HepG2 (cell line): Measurements from ENCODE around the gene KIF3C. TPM values are rescaled to one million over a fixed set of nuclear protein-coding genes. Genes with fewer than 3 reads are reported as not detected.
A peak's percentile ranks its signal among the peaks of the same experiment; 100 is the strongest.

ENCODE experiments used
- CCDC6 ChIP-seq: sonication (generic); formaldehyde crosslinking; IDR thresholded peaks from 2 replicates; pipeline ENCODE4 v1.8.1; 2022; ENCODE audit warnings: mild to moderate bottlenecking, missing genetic modification reagents, moderate library complexity
- CEBPB ChIP-seq: IDR thresholded peaks from 2 replicates; pipeline ENCODE4 v1.6.1; 2011; ENCODE audit warnings: low read depth, low read length, improper control_type of control experiment, borderline replicate concordance
- CENPX ChIP-seq: sonication (generic); formaldehyde crosslinking; IDR thresholded peaks from 2 replicates; pipeline ENCODE4 v1.9.0; 2021; ENCODE audit warnings: mild to moderate bottlenecking, missing genetic modification reagents, moderate library complexity
- CREB3 ChIP-seq: sonication (generic); formaldehyde crosslinking; IDR thresholded peaks from 2 replicates; pipeline ENCODE4 v1.5.0; 2020; ENCODE audit warnings: missing genetic modification reagents
- ETV6 ChIP-seq: sonication (generic); formaldehyde crosslinking; conservative IDR thresholded peaks from 2 replicates; pipeline ENCODE4 v1.4.0; 2020; ENCODE audit warnings: missing genetic modification reagents
- HOXA3 ChIP-seq: sonication (generic); formaldehyde crosslinking; IDR thresholded peaks from 2 replicates; pipeline ENCODE4 v1.5.0; 2020; ENCODE audit warnings: missing genetic modification reagents
- HOXA7 ChIP-seq: sonication (generic); formaldehyde crosslinking; IDR thresholded peaks from 2 replicates; pipeline ENCODE4 v1.8.1; 2022; ENCODE audit warnings: mild to moderate bottlenecking, missing genetic modification reagents, moderate library complexity
- JARID2 ChIP-seq: sonication (generic); formaldehyde crosslinking; IDR thresholded peaks from 2 replicates; pipeline ENCODE4 v1.8.1; 2023; ENCODE audit warnings: missing genetic modification reagents, inconsistent platforms; ENCODE audit not compliant: insufficient replicate concordance
- KDM4B ChIP-seq: sonication (generic); formaldehyde crosslinking; IDR thresholded peaks from 2 replicates; pipeline ENCODE4 v1.4.0; 2020; ENCODE audit warnings: missing genetic modification reagents
- MAFK ChIP-seq, 2 experiments: IDR thresholded peaks in 1 of 2; conservative IDR thresholded peaks in 1 of 2; 2 replicates each; pipeline ENCODE4 v1.6.1; 2011; ENCODE audit warnings: improper control_type of control experiment in 2 of 2, low read length in 2 of 2
- NFE2L1 ChIP-seq: sonication (generic); formaldehyde crosslinking; IDR thresholded peaks from 2 replicates; pipeline ENCODE4 v1.4.0; 2020; ENCODE audit warnings: missing genetic modification reagents, mild to moderate bottlenecking, borderline replicate concordance
- NR2F6 ChIP-seq, 2 experiments: IDR thresholded peaks; 2 replicates each; pipeline ENCODE4 v1.6.1; 2016; ENCODE audit warnings: antibody characterized with exemption in 1 of 2, mild to moderate bottlenecking in 1 of 2
- PAX8 ChIP-seq: sonication (generic); formaldehyde crosslinking; IDR thresholded peaks from 2 replicates; pipeline ENCODE4 v1.8.0; 2022; ENCODE audit warnings: mild to moderate bottlenecking, missing genetic modification reagents, borderline replicate concordance
- PHF8 ChIP-seq: sonication (generic); formaldehyde crosslinking; IDR thresholded peaks from 2 replicates; pipeline ENCODE4 v1.5.0; 2020; ENCODE audit warnings: missing genetic modification reagents
- TEAD2 ChIP-seq: sonication (generic); formaldehyde crosslinking; IDR thresholded peaks from 2 replicates; pipeline ENCODE4 v1.9.0; 2021; ENCODE audit warnings: missing genetic modification reagents
- ZFP36L2 ChIP-seq: sonication (generic); formaldehyde crosslinking; IDR thresholded peaks from 2 replicates; pipeline ENCODE4 v1.4.0; 2020; ENCODE audit warnings: missing genetic modification reagents
- ZFP90 ChIP-seq: sonication (generic); formaldehyde crosslinking; IDR thresholded peaks from 2 replicates; pipeline ENCODE4 v1.8.0; 2022; ENCODE audit warnings: missing genetic modification reagents, mild to moderate bottlenecking, inconsistent platforms, borderline replicate concordance
- ZNF138 ChIP-seq: sonication (generic); formaldehyde crosslinking; IDR thresholded peaks from 2 replicates; pipeline ENCODE4 v1.5.0; 2020; ENCODE audit warnings: mild to moderate bottlenecking, low read depth, missing genetic modification reagents
- ZNF280D ChIP-seq: sonication (generic); formaldehyde crosslinking; IDR thresholded peaks from 2 replicates; pipeline ENCODE4 v1.5.1; 2020; ENCODE audit warnings: mild to moderate bottlenecking, missing genetic modification reagents
- ZNF3 ChIP-seq: IDR thresholded peaks from 2 replicates; pipeline ENCODE4 v1.7.0; 2017; ENCODE audit warnings: inconsistent platforms
- ZNF552 ChIP-seq: sonication (generic); formaldehyde crosslinking; IDR thresholded peaks from 2 replicates; pipeline ENCODE4 v1.9.0; 2022; ENCODE audit warnings: missing genetic modification reagents, mild to moderate bottlenecking, borderline replicate concordance
- ZNF709 ChIP-seq: sonication (generic); formaldehyde crosslinking; IDR thresholded peaks from 2 replicates; pipeline ENCODE4 v1.5.0; 2020; ENCODE audit warnings: mild to moderate bottlenecking, missing genetic modification reagents
- ZNF768 ChIP-seq: sonication (generic); formaldehyde crosslinking; IDR thresholded peaks from 2 replicates; pipeline ENCODE4 v1.4.0; 2020; ENCODE audit warnings: missing genetic modification reagents
- ZNF773 ChIP-seq: sonication (generic); formaldehyde crosslinking; IDR thresholded peaks from 2 replicates; pipeline ENCODE4 v1.4.0; 2020; ENCODE audit warnings: missing genetic modification reagents, borderline replicate concordance
- ZNF83 ChIP-seq: sonication (generic); formaldehyde crosslinking; IDR thresholded peaks from 2 replicates; pipeline ENCODE4 v1.4.0; 2020; ENCODE audit warnings: missing genetic modification reagents, mild to moderate bottlenecking, borderline replicate concordance
- polyA plus RNA-seq, 8 experiments: library from polyadenylated mRNA; depleted of rRNA in 3 of 8; stranded (reverse) in 7 of 8; unstranded in 1 of 8; fragments of >200 nt; fragmentation: Illumina TruSeq in 4 of 8; extraction: Trizol in 4 of 8; gene quantifications; 2 replicates each; pipeline versions ENCODE4 v1.2.1 to v1.2.3, GENCODE V29; 2011 to 2016; ENCODE audit warnings: low read depth in 4 of 8, missing spikeins in 1 of 8, mixed read lengths in 1 of 8; ENCODE audit not compliant: insufficient read depth in 1 of 8
- total RNA-seq, 5 experiments: library from RNA; depleted of rRNA; stranded (reverse); fragments of >200 nt; fragmentation: Illumina TruSeq; extraction: Trizol; gene quantifications; 2 replicates each; pipeline ENCODE4 v1.2.3, GENCODE V29; 2016; ENCODE audit warnings: low read depth in 1 of 5
- TF ChIP-seq, protein P1 (sequence below): sonication (generic); formaldehyde crosslinking; IDR thresholded peaks from 2 replicates; pipeline ENCODE4 v1.4.0; 2020; ENCODE audit warnings: missing genetic modification reagents

Gene KIF3C
- total and polyA plus RNA-seq, 2 of the 13 experiments (the other 11 are each of a cell fraction or from before 2014, with no cell fraction given): 3.6 to 4.9 TPM

GRCh38 chr2:25954199-25954752 is 28.0 kb downstream of the KIF3C start (continued):
- TF ChIP-seq HOXA3 (CRISPR knock-in tag) (no peak), CCDC6 (CRISPR knock-in tag) (no peak), NR2F6 (IDR thresholded peaks at IDR 0.05) (no peak), NR2F6 (CRISPR knock-in tag; IDR thresholded peaks at IDR 0.05) (peak; percentile 24; the same call in 1 of the 2 replicates), MAFK (conservative IDR thresholded peaks at IDR 0.05 in 1 of 2, IDR thresholded peaks at IDR 0.05 in 1 of 2; ENCODE audit: low read length in 2 of 2) (no peak), PAX8 (CRISPR knock-in tag) (no peak), PHF8 (CRISPR knock-in tag) (peak; percentile 30; the same call in 1 of the 2 replicates), ETV6 (CRISPR knock-in tag) (0 out of 2 replicates have a peak, but pooled peaks have one; percentile 24), HOXA7 (CRISPR knock-in tag) (no peak), ZNF768 (CRISPR knock-in tag) (peak; percentile 56; the same call in 1 of the 2 replicates), JARID2 (no peak), CENPX (CRISPR knock-in tag) (no peak), ZNF552 (no peak), NFE2L1 (CRISPR knock-in tag) (no peak), CEBPB (no peak), ZNF773 (CRISPR knock-in tag) (no peak), ZFP36L2 (CRISPR knock-in tag) (no peak), TEAD2 (CRISPR knock-in tag) (no peak), ZNF3 (CRISPR knock-in tag) (no peak), CREB3 (CRISPR knock-in tag) (no peak), ZNF709 (CRISPR knock-in tag) (no peak), ZFP90 (CRISPR knock-in tag) (no peak), ZNF138 (CRISPR knock-in tag) (no peak), ZNF83 (CRISPR knock-in tag) (no peak), ZNF280D (no peak), KDM4B (CRISPR knock-in tag) (no peak)
- TF ChIP-seq, protein P1, sequence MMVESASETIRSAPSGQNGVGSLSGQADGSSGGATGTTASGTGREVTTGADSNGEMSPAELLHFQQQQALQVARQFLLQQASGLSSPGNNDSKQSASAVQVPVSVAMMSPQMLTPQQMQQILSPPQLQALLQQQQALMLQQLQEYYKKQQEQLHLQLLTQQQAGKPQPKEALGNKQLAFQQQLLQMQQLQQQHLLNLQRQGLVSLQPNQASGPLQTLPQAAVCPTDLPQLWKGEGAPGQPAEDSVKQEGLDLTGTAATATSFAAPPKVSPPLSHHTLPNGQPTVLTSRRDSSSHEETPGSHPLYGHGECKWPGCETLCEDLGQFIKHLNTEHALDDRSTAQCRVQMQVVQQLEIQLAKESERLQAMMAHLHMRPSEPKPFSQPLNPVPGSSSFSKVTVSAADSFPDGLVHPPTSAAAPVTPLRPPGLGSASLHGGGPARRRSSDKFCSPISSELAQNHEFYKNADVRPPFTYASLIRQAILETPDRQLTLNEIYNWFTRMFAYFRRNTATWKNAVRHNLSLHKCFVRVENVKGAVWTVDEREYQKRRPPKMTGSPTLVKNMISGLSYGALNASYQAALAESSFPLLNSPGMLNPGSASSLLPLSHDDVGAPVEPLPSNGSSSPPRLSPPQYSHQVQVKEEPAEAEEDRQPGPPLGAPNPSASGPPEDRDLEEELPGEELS: no peak; the same call in 1 of the 2 replicates
